Stimulated activated CD4-positive, alpha-beta T cell treated with anti-CD3 and anti-CD28 coated beads, Interleukin-1b, Interleukin-23, amount 100 ng/mL, for 1 hour (primary cell): ENCODE data around the gene GPR68.
A peak's percentile ranks its signal among the peaks of the same experiment; 100 is the strongest.
"Not testable (repeated sequence)": the region's sequence is repeated elsewhere in the genome, so short reads cannot be mapped to it uniquely, and the experiment has no call there.

Experiments
- DNase-seq, 2 donors: peaks; one replicate each; pipeline ENCODE4 v3.0.0-alpha.2; 2020; ENCODE audit warnings: low read depth in 2 of 2

Gene GPR68

GRCh38 chr14:91228112-91229004 lies 16.1 kb downstream of the GPR68 start:
- peak; percentile 48 to 67 for DNase-seq

GRCh38 chr14:91227183-91227628 lies 17.3 kb downstream of the GPR68 start:
- DNase-seq = no peak

- not testable (repeated sequence) for DNase-seq
Observed at GRCh38 chr14:91226360-91226759, 18.1 kb downstream of the GPR68 start.

- no peak for DNase-seq
Observed at GRCh38 chr14:91225025-91225424, 19.5 kb downstream of the GPR68 start.

- DNase-seq = no peak
Observed at GRCh38 chr14:91223028-91223783, 21.3 kb downstream of the GPR68 start.

- no peak for DNase-seq
Observed at GRCh38 chr14:91221270-91221669, 23.2 kb downstream of the GPR68 start.

GRCh38 chr14:91220581-91221000 lies 23.9 kb downstream of the GPR68 start:
- no peak for DNase-seq

GRCh38 chr14:91219517-91220389 lies 24.8 kb downstream of the GPR68 start:
- DNase-seq = no peak

GRCh38 chr14:91218014-91218413 lies 26.5 kb downstream of the GPR68 start:
- no peak for DNase-seq

- DNase-seq = no peak
Observed at GRCh38 chr14:91216731-91217226, 27.7 kb downstream of the GPR68 start.

GRCh38 chr14:91215381-91215780 lies 29.1 kb downstream of the GPR68 start:
- no peak for DNase-seq

GRCh38 chr14:91214306-91214705 lies 30.2 kb downstream of the GPR68 start:
- no peak for DNase-seq

- no peak for DNase-seq
Observed at GRCh38 chr14:91211017-91211416, 33.5 kb downstream of the GPR68 start.

GRCh38 chr14:91207008-91207407 lies 37.5 kb downstream of the GPR68 start:
- DNase-seq = no peak

GRCh38 chr14:91205459-91205858 lies 39.0 kb downstream of the GPR68 start:
- no peak for DNase-seq

GRCh38 chr14:91204657-91205056 lies 39.8 kb downstream of the GPR68 start:
- no peak for DNase-seq

- no peak for DNase-seq
Observed at GRCh38 chr14:91202234-91202974, 42.1 kb downstream of the GPR68 start.

GRCh38 chr14:91200802-91201201 lies 43.7 kb downstream of the GPR68 start:
- not testable (repeated sequence) for DNase-seq

- DNase-seq = no peak
Observed at GRCh38 chr14:91197631-91198030, 46.9 kb downstream of the GPR68 start.

GRCh38 chr14:91195881-91196280 lies 48.6 kb downstream of the GPR68 start:
- DNase-seq = no peak

- no peak for DNase-seq
Observed at GRCh38 chr14:91193069-91193468, 51.4 kb downstream of the GPR68 start.
